ENCODE data around the gene AKAP13.
A peak's percentile ranks its signal among the peaks of the same experiment; 100 is the strongest.

The AKAP13 gene

DNA sequence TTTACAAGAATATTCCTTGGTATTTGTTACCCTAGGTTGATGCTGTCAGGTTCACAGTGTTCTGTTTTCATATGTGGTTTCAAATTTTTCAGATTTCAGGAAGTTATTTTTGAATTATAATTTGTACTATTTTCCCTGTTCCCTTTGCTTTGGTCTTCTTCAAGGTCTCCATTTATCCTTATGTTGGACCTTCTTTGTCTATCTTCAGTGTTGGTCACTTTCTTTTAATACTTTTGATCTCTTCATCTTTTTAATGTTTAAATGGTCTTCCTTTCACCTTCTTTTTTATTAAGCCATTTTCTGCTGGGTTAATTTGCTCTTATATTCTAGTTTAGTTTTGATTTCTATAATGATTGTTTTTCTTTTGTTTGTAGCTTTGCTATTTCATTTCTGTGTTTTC is 353.0 kb downstream of the AKAP13 start (continued):
- TF ChIP-seq, protein P1, sequence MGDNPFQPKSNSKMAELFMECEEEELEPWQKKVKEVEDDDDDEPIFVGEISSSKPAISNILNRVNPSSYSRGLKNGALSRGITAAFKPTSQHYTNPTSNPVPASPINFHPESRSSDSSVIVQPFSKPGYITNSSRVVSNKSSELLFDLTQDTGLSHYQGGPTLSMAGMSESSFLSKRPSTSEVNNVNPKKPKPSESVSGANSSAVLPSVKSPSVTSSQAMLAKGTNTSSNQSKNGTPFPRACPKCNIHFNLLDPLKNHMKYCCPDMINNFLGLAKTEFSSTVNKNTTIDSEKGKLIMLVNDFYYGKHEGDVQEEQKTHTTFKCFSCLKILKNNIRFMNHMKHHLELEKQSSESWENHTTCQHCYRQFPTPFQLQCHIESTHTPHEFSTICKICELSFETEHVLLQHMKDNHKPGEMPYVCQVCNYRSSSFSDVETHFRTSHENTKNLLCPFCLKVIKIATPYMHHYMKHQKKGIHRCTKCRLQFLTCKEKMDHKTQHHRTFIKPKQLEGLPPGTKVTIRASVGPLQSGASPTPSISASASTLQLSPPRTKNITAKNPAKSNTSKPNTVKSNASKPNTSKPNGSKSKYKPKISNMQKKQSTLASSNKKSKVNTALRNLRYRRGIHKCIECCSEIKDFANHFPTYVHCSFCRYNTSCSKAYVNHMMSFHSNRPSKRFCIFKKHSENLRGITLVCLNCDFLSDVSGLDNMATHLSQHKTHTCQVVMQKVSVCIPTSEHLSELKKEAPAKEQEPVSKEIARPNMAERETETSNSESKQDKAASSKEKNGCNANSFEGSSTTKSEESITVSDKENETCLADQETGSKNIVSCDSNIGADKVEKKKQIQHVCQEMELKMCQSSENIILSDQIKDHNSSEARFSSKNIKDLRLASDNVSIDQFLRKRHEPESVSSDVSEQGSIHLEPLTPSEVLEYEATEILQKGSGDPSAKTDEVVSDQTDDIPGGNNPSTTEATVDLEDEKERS (tag by site-specific recombination; IDR thresholded peaks at IDR 0.05) = peak; percentile 54; the same call in 1 of the 2 replicates
- TF ChIP-seq FEZF1 (tag by site-specific recombination; IDR thresholded peaks at IDR 0.05) (no peak), OSR2 (tag by site-specific recombination; IDR thresholded peaks at IDR 0.05) (no peak), ZNF221 (tag by site-specific recombination; IDR thresholded peaks at IDR 0.05; ENCODE audit: borderline replicate concordance) (no peak), MEIS1 (CRISPR knock-in tag; IDR thresholded peaks at IDR 0.05; ENCODE audit: borderline replicate concordance) (no peak), GFI1B (tag by site-specific recombination; IDR thresholded peaks at IDR 0.05) (no peak), ZNF658 (tag by site-specific recombination; IDR thresholded peaks at IDR 0.05) (no peak), ZNF292 (tag by site-specific recombination; IDR thresholded peaks at IDR 0.05; ENCODE audit: borderline replicate concordance, low read depth) (no peak), ZNF133 (tag by site-specific recombination; IDR thresholded peaks at IDR 0.05) (peak; percentile 100)
- TF ChIP-seq, protein P2, sequence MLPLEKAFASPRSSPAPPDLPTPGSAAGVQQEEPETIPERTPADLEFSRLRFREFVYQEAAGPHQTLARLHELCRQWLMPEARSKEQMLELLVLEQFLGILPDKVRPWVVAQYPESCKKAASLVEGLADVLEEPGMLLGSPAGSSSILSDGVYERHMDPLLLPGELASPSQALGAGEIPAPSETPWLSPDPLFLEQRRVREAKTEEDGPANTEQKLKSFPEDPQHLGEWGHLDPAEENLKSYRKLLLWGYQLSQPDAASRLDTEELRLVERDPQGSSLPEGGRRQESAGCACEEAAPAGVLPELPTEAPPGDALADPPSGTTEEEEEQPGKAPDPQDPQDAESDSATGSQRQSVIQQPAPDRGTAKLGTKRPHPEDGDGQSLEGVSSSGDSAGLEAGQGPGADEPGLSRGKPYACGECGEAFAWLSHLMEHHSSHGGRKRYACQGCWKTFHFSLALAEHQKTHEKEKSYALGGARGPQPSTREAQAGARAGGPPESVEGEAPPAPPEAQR (tag by site-specific recombination; IDR thresholded peaks at IDR 0.05) = no peak
- TF ChIP-seq, protein P3, sequence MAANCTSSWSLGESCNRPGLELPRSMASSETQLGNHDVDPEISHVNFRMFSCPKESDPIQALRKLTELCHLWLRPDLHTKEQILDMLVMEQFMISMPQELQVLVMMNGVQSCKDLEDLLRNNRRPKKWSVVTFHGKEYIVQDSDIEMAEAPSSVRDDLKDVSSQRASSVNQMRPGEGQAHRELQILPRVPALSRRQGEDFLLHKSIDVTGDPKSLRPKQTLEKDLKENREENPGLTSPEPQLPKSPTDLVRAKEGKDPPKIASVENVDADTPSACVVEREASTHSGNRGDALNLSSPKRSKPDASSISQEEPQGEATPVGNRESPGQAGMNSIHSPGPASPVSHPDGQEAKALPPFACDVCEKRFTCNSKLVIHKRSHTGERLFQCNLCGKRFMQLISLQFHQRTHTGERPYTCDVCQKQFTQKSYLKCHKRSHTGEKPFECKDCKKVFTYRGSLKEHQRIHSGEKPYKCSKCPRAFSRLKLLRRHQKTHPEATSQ (tag by site-specific recombination; IDR thresholded peaks at IDR 0.05) = no peak
- TF ChIP-seq, protein P4, sequence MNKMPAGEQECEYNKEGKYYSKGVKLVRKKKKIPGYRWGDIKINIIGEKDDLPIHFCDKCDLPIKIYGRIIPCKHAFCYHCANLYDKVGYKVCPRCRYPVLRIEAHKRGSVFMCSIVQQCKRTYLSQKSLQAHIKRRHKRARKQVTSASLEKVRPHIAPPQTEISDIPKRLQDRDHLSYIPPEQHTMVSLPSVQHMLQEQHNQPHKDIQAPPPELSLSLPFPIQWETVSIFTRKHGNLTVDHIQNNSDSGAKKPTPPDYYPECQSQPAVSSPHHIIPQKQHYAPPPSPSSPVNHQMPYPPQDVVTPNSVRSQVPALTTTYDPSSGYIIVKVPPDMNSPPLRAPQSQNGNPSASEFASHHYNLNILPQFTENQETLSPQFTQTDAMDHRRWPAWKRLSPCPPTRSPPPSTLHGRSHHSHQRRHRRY (tag by site-specific recombination; IDR thresholded peaks at IDR 0.05) = no peak
- TF ChIP-seq, protein P5, sequence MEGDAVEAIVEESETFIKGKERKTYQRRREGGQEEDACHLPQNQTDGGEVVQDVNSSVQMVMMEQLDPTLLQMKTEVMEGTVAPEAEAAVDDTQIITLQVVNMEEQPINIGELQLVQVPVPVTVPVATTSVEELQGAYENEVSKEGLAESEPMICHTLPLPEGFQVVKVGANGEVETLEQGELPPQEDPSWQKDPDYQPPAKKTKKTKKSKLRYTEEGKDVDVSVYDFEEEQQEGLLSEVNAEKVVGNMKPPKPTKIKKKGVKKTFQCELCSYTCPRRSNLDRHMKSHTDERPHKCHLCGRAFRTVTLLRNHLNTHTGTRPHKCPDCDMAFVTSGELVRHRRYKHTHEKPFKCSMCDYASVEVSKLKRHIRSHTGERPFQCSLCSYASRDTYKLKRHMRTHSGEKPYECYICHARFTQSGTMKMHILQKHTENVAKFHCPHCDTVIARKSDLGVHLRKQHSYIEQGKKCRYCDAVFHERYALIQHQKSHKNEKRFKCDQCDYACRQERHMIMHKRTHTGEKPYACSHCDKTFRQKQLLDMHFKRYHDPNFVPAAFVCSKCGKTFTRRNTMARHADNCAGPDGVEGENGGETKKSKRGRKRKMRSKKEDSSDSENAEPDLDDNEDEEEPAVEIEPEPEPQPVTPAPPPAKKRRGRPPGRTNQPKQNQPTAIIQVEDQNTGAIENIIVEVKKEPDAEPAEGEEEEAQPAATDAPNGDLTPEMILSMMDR (tag by site-specific recombination; IDR thresholded peaks at IDR 0.05) = no peak
- TF ChIP-seq, protein P6, sequence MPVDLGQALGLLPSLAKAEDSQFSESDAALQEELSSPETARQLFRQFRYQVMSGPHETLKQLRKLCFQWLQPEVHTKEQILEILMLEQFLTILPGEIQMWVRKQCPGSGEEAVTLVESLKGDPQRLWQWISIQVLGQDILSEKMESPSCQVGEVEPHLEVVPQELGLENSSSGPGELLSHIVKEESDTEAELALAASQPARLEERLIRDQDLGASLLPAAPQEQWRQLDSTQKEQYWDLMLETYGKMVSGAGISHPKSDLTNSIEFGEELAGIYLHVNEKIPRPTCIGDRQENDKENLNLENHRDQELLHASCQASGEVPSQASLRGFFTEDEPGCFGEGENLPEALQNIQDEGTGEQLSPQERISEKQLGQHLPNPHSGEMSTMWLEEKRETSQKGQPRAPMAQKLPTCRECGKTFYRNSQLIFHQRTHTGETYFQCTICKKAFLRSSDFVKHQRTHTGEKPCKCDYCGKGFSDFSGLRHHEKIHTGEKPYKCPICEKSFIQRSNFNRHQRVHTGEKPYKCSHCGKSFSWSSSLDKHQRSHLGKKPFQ (tag by site-specific recombination; IDR thresholded peaks at IDR 0.05) = no peak

DNA sequence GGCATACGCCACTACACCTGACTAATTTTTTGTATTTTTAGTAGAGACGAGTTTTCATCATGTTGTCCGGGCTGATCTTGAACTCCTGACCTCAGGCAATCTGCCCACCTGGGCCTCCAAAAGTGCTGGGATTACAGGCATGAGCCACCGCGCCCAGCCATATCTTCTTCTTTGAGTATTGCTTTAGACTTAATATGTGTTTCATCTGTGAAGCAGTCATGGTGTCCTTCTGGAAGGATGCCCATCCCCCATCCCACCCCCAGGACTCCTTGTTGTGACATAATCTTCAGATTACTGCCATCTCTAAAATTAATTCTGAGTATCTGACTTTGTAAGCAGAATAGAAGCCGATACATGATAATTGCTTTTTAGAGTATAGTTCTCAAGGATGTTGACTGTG is 356.7 kb downstream of the AKAP13 start:
- Histone ChIP-seq H3K27ac (ENCODE audit: extremely low read depth, low read depth, low read length) (no peak overlapping the region), H3K4me1 (ENCODE audit: control insufficient read depth, insufficient read depth, low read length) (no peaks in the 10 kb centered on the region), H3K9me3 (ENCODE audit: control insufficient read depth, insufficient read depth, low read depth, low read length) (peaks cover 2% of the 10 kb centered on the region; the same call in 1 of the 2 replicates), H3K36me3 (ENCODE audit: control insufficient read depth in 2 of 2, insufficient read depth in 1 of 2, low read length in 2 of 2) (peaks cover 52 to 55% of the 10 kb centered on the region in 2 experiments), H3K4me3 (ENCODE audit: low read depth, low read length) (no peak overlapping the region)
- CTCF ChIA-PET = interaction anchor here (0.6 to 0.7 kb wide), 2 partner anchors 11 to 122 kb away, joined by 3 read pairs; no protein-coding TSS in a partner anchor
- POLR2A ChIA-PET = no interaction called here
- TF ChIP-seq, protein P7, sequence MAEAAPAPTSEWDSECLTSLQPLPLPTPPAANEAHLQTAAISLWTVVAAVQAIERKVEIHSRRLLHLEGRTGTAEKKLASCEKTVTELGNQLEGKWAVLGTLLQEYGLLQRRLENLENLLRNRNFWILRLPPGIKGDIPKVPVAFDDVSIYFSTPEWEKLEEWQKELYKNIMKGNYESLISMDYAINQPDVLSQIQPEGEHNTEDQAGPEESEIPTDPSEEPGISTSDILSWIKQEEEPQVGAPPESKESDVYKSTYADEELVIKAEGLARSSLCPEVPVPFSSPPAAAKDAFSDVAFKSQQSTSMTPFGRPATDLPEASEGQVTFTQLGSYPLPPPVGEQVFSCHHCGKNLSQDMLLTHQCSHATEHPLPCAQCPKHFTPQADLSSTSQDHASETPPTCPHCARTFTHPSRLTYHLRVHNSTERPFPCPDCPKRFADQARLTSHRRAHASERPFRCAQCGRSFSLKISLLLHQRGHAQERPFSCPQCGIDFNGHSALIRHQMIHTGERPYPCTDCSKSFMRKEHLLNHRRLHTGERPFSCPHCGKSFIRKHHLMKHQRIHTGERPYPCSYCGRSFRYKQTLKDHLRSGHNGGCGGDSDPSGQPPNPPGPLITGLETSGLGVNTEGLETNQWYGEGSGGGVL (tag by site-specific recombination; IDR thresholded peaks at IDR 0.05) = no peak
- TF ChIP-seq ZNF350 (tag by site-specific recombination; IDR thresholded peaks at IDR 0.05) (no peak), GLI4 (tag by site-specific recombination; IDR thresholded peaks at IDR 0.05) (no peak), ZNF140 (tag by site-specific recombination; IDR thresholded peaks at IDR 0.05) (no peak), ZBTB48 (tag by site-specific recombination; IDR thresholded peaks at IDR 0.05) (no peak), KLF10 (tag by site-specific recombination; IDR thresholded peaks at IDR 0.05) (no peak), ZNF335 (tag by site-specific recombination; conservative IDR thresholded peaks at IDR 0.05) (no peak), ZNF133 (tag by site-specific recombination; IDR thresholded peaks at IDR 0.05) (no peak)
- TF ChIP-seq, protein P8, sequence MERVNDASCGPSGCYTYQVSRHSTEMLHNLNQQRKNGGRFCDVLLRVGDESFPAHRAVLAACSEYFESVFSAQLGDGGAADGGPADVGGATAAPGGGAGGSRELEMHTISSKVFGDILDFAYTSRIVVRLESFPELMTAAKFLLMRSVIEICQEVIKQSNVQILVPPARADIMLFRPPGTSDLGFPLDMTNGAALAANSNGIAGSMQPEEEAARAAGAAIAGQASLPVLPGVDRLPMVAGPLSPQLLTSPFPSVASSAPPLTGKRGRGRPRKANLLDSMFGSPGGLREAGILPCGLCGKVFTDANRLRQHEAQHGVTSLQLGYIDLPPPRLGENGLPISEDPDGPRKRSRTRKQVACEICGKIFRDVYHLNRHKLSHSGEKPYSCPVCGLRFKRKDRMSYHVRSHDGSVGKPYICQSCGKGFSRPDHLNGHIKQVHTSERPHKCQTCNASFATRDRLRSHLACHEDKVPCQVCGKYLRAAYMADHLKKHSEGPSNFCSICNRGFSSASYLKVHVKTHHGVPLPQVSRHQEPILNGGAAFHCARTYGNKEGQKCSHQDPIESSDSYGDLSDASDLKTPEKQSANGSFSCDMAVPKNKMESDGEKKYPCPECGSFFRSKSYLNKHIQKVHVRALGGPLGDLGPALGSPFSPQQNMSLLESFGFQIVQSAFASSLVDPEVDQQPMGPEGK (tag by site-specific recombination; IDR thresholded peaks at IDR 0.05) = no peak

Data from HEK293 (cell line).